GM18508 (cell line): ENCODE measurements around the gene SPINK4.

Experiments
- ATAC-seq: cut with Tn5 transposase; IDR thresholded peaks from one replicate; pipeline ENCODE4 v1.9.1; 2021; ENCODE audit warnings: moderate number of reproducible peaks; ENCODE audit not compliant: insufficient read depth, unreplicated experiment

SPINK4 gene

DNA sequence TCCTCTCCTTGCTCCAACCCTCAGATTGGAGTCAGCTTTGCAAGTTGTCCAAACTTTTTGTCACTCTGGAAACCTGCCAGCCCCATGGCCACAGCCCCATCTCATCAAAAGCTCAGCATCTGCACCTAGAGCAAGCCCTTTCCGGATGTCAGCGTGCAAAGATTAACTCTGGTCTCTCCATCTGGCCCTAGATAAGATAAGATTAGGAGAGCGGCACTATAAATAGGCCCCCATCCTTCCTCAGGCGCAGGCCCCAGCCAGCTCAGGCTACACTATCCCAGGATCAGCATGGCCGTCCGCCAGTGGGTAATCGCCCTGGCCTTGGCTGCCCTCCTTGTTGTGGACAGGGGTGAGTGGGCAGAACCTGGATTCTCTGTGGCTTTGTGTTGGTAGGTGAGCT is at the start of gene SPINK4:
SPINK4 (plus strand) TSS at position 247 of the 400 bp plus-strand sequence; CDS start at position 289, 42 bp downstream.
- ATAC-seq: no peak

DNA sequence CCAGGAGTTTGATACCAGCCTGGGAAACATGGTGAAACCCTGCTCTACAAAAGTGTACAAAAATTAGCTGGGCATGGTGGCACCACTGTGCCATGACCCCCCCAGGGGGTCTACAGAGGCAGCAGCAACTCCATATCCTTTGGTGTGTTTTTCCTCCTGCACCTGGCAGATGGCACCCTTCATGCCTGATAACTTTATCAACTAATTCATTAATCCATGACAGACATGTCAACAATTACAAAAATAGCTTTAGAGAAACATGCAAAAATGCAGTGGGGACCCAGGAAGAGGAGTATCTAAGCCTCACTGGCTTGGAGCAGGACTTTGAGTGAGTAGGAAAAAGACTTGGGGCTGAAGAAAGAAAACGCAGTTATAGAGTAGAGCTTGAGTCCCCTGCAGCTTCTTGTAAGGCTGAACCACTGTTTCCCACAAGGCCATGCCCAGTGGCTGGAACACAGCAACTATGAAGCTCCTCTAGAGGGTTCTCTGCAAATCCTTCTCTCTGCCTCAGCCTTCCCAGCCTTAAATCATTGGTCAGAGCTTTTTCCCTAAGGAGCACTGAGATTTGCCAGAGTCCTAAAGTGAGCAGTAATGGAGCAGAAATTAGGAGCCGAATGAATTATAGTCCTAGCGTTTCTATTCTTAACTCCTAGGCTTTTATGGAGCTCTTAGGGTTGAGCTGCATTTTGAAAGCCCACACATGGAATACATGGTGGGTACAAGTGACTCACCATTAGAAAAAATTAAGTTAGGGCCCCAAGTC is 47.3 kb upstream of the SPINK4 start:
- ATAC-seq: no peak

- ATAC-seq: no peak
Measured at GRCh38 chr9:33193818-33194217, 46.1 kb upstream of the SPINK4 start.

- no peak for ATAC-seq
Measured at GRCh38 chr9:33196736-33197135, 43.2 kb upstream of the SPINK4 start.

GRCh38 chr9:33197279-33198152 is 42.5 kb upstream of the SPINK4 start:
- ATAC-seq: no peak

DNA sequence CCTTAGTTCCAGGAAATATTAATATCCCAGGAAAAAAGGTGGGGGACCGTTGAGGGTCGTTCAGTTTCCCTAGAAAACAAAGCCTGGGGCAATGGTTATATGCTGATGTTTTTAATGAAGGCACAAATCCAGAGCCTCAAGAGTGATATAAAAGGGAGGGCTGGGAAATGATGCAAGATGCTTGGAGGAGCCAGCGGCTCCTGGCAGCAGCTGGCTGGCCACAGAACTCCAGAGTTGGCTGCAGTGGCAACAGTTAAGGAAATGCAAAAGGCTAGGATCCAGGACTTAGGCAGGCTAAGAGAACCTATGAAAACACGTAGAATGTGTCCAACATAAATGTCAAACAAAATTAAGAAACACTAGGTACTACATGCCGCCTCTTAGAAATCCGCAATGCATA is 41.8 kb upstream of the SPINK4 start:
- ATAC-seq: no peak

DNA sequence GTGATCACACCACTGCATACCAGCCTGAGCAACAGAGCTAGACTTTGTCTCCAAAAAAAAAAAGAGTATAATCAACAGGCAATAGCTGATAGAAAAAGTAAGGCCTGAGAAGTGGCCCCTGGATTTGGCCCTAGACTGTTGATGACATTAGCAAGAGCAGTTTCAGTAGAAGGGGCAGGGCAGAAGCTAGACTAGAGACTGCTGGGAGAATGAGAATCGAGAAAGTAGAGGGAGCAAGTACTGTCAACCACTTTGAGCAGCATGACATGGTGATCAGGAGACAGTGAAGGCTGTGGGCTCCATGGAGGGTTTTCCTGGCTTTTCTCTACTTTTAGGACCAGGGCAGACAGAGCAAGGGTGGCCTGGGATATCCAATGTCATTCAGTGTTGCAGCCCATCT is 37.9 kb upstream of the SPINK4 start:
- no peak for ATAC-seq

DNA sequence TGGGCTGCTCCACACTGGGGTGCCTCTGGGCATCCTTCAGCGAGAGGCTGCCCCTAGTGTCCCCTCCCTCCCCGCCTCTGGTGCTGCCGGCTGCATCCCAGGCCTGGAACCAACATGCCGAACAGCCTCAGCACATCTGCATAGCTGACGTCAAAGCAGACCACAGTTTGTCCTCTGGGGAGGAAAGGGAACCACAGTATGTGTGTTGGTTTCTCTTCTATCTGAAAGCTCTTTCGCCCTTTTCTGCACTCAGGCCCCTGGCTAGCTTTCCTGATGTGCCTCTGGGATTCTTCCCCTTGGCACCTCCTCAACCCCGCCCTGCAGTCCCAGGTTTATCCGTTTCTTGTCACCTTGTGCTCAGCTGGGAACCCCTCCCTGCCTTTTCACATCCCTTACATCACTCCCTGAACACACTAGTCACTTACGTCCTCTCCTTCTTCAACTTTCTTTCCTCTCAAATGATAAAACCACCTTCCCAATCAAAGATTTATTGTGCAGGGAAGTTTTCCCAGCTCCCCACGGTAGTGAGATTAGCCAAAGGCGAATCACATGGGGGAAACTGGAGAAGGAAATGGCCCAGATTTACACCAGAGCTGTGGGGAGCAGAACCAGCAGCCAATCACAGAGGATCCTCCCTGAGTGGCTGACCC is 37.3 kb upstream of the SPINK4 start:
- peak; percentile 99 for ATAC-seq

GRCh38 chr9:33209394-33209793 is 30.6 kb upstream of the SPINK4 start:
- ATAC-seq: no peak

- no peak for ATAC-seq
Measured at GRCh38 chr9:33210006-33210715, 29.8 kb upstream of the SPINK4 start.

DNA sequence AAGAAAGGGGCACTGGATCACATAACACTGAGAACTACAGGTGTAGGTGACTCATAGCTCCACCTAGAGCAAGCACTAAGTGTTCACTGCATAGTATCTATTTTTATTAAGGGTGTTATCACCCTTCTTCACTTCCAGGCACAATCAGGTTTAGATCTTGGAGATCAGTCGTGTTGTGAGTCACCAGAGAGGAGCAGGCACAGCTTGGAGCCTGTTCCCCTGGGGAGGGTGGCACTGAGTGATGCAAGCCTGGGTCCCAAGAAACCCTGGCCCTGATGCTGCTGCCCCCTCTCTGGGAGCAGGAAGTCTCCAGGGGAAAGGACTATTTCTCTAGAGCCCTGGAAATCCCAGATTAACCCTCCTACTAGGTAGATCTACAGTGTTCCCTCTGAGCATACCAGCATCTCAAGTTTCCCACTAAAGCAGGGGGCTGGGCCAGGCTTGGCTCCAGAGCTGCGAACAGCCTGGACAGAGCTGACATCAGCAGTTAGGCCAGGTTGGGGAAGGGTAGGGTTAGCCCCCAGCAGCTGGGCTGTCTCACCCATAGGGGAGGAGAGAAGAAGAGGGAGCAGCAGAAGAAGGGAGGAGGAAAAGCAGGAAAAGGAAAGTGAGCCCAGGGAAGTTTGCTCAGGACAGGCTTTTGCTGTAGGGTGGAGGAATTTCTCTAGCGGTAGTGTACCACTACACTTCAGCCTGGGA is 28.1 kb upstream of the SPINK4 start:
- no peak for ATAC-seq

- no peak for ATAC-seq
Measured at GRCh38 chr9:33220681-33221567, 19.0 kb upstream of the SPINK4 start.

- ATAC-seq: no peak
Measured at GRCh38 chr9:33221568-33221884, 18.4 kb upstream of the SPINK4 start.

DNA sequence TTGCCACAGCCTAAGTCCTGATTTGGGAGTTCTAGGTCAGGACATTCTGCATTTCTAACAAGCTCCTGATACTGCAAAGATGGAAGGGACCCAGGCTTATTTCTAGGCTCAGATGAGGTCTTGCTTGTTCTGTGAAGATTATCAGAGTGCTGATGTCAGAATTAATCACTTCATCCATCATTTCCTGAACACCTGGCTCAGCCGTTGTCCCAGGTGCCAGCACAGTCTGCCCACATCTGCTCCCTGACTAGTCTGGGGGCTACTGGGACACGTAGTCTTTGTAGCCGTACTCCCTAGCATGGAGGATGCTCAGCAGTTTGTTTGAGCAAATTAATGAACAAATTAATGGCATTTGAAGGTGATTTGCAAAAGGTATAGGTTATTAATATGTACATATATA is 17.9 kb upstream of the SPINK4 start:
- ATAC-seq: no peak

DNA sequence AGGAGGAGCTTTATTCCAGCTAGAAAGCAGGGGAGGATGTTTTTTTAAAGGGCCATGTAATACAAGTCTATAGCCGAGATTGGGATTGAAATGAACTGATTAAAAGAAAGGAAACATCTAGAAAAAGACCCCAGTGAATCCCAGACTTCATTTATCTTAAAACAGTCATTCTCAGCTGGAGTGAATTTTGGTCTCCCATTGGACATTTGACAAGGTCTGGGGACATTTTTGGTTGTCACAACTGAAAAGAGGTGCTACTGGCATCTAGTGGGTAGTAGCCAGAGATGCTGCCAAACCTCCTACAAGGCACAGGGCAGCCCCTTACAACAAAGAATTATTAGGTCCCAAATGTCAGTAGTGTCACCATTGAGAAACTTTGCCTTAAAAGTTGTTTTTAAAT is 16.3 kb upstream of the SPINK4 start:
- ATAC-seq: no peak

- no peak for ATAC-seq
Measured at GRCh38 chr9:33225319-33226147, 14.4 kb upstream of the SPINK4 start.

DNA sequence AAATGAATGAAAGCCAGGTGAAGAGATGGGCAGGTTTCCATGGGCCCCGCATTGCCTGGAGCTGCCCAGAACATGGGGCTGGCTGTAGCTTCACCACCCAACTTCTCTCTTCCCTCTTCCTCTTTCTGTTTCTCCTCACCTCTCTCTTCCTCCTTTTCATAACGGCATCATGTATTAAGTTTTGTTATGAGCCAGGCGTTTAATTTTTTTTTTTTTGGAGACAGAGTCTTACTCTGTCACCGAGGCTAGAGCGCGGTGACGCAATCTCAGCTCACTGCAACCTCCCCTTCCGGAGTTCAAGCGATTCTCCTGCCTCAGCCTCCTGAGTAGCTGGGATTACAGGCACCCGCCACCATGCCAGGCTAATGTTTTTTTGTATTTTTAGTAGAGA is 13.0 kb upstream of the SPINK4 start:
- no peak for ATAC-seq

DNA sequence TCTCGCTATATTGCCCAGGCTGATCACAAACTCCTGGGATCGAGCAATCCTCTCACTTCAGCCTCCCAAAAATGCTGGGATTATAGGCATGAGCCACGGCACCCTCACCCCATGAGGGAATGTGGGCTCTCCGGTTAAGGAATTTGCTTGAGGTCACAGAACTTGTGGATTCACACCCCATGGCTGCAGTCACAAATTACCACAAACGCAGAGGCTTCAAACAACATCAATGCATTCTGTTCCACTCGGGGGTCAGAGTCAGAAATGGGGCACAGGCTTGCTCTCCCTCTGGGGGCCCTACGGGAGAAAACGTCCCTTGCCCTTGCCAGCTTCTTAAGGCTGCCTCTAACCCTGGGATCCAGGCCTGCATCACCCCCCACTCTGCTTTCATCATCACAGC is 12.2 kb upstream of the SPINK4 start:
- ATAC-seq: no peak
